GM12878 (cell line): ENCODE results near the gene TNRC6C. TPM values are rescaled to one million over a fixed set of nuclear protein-coding genes. Genes with fewer than 3 reads are reported as not detected.

Source experiments
- ATAC-seq: fragments of 200-7000 bp; cut with Tn5 transposase; 3 replicates; pipeline ENCODE4 v1.9.1; 2020; ENCODE audit warnings: mild to moderate bottlenecking, moderate library complexity
- BruUV-seq: library from RNA; stranded (reverse); fragments of 400-500 nt; replicated peaks from 2 replicates; lab custom pipeline; 2021; lab: Mats Ljungman, UMichigan
- CTCF ChIA-PET: fragments of 300-600 bp; sonication (Branson Sonifier 250); formaldehyde crosslinking; extraction: SDS; loops from one replicate; lab custom pipeline; 2021; ENCODE audit warnings: inconsistent platforms; lab: Yijun Ruan, JAX
- POLR2A ChIA-PET: fragments of 350-600 bp; formaldehyde crosslinking; extraction: SDS; loops from one replicate; lab custom pipeline; 2021; ENCODE audit warnings: inconsistent platforms; lab: Charles Lee
- RAD21 ChIA-PET: fragments of 300-600 bp; sonication (Branson Sonifier 250); formaldehyde crosslinking; loops from one replicate; lab custom pipeline; 2023; ENCODE audit warnings: antibody characterized with exemption; ENCODE audit not compliant: unreplicated experiment; lab: Charles Lee
- SMC1A ChIA-PET: fragments of 300-600 bp; sonication (Branson Sonifier 250); formaldehyde crosslinking; loops from one replicate; lab custom pipeline; 2023; ENCODE audit not compliant: unreplicated experiment, uncharacterized antibody; lab: Charles Lee
- DNase-seq: peaks from one replicate; pipeline ENCODE4 v3.0.0-alpha.2; 2011; ENCODE audit warnings: low read depth, low spot score
- FAIRE-seq: peaks from 3 replicates; lab custom pipeline; 2011; peaks lifted over from hg19 to GRCh38; lab: Jason Lieb, UNC
- H2AFZ ChIP-seq: 2 replicates; pipeline ENCODE4 v1.6.0; 2011; ENCODE audit warnings: low read depth, low read length, control low read depth; ENCODE audit not compliant: control insufficient read depth
- H3K27ac ChIP-seq: 2 replicates; pipeline ENCODE4 v1.5.1; 2011; ENCODE audit warnings: control low read depth; ENCODE audit not compliant: control insufficient read depth, insufficient read depth
- H3K27me3 ChIP-seq, 2 experiments: replicated peaks in 1 of 2; 2 replicates each; pipeline versions ENCODE4 v1.6.0 to v1.6.1; 2011; ENCODE audit warnings: low read length in 1 of 2; ENCODE audit not compliant: control insufficient read depth in 2 of 2, insufficient read depth in 2 of 2
- H3K36me3 ChIP-seq, 2 experiments: 2 replicates each; pipeline ENCODE4 v1.5.1; 2011; ENCODE audit warnings: low read length in 1 of 2; ENCODE audit not compliant: control insufficient read depth in 2 of 2, insufficient read depth in 2 of 2
- H3K4me1 ChIP-seq: 2 replicates; pipeline ENCODE4 v1.6.1; 2011; ENCODE audit warnings: mild to moderate bottlenecking, low read length, moderate library complexity, mixed read lengths; ENCODE audit not compliant: control insufficient read depth, insufficient read depth
- H3K4me2 ChIP-seq: 2 replicates; pipeline ENCODE4 v1.6.0; 2011; ENCODE audit warnings: control low read depth; ENCODE audit not compliant: control insufficient read depth, insufficient read depth
- H3K4me3 ChIP-seq: fragments of 200-600 bp; sonication (generic); 2 replicates; pipeline ENCODE4 v1.5.1; 2016
- H3K79me2 ChIP-seq: 2 replicates; pipeline ENCODE4 v1.6.0; 2011; ENCODE audit warnings: low read length; ENCODE audit not compliant: control insufficient read depth, insufficient read depth
- H3K9ac ChIP-seq: 2 replicates; pipeline ENCODE4 v1.8.0; 2011; ENCODE audit warnings: low read length, control low read depth, mixed read lengths; ENCODE audit not compliant: control insufficient read depth, insufficient read depth
- H3K9me3 ChIP-seq: replicated peaks from 3 replicates; pipeline ENCODE4 v1.5.1; 2011; ENCODE audit warnings: mild to moderate bottlenecking, low read length; ENCODE audit not compliant: control insufficient read depth, insufficient read depth
- H4K20me1 ChIP-seq: 2 replicates; pipeline ENCODE4 v1.6.0; 2011; ENCODE audit not compliant: control insufficient read depth, insufficient read depth
- CUX1 ChIP-seq: IDR thresholded peaks from 2 replicates; pipeline ENCODE4 v1.6.1; 2012; ENCODE audit warnings: improper control_type of control experiment, low read depth, low read length; ENCODE audit not compliant: insufficient replicate concordance
- ESRRA ChIP-seq: IDR thresholded peaks from 2 replicates; pipeline ENCODE4 v1.6.1; 2012; ENCODE audit warnings: mild to moderate bottlenecking, low read length, improper control_type of control experiment
- HCFC1 ChIP-seq: fragments of 150-350 bp; IDR thresholded peaks from 2 replicates; pipeline ENCODE4 v1.6.1; 2014; ENCODE audit warnings: low read length
- MTA3 ChIP-seq: IDR thresholded peaks from 2 replicates; pipeline ENCODE4 v1.6.1; 2012; ENCODE audit warnings: low read length, inconsistent platforms, borderline replicate concordance
- POLR2AphosphoS2 ChIP-seq: IDR thresholded peaks from 2 replicates; pipeline ENCODE4 v1.6.1; 2011; ENCODE audit warnings: low read depth, mild to moderate bottlenecking, low read length, improper control_type of control experiment, moderate library complexity
- POLR2AphosphoS5 ChIP-seq: IDR thresholded peaks from 2 replicates; pipeline ENCODE4 v1.6.1; 2011; ENCODE audit warnings: mild to moderate bottlenecking, low read length, inconsistent platforms
- SMAD5 ChIP-seq: IDR thresholded peaks from 2 replicates; pipeline ENCODE4 v1.6.1; 2016; ENCODE audit warnings: antibody characterized with exemption, low read depth
- ZNF274 ChIP-seq: IDR thresholded peaks from one replicate; pipeline ENCODE4 v1.8.0; 2011; ENCODE audit not compliant: insufficient read length, insufficient read depth
- WGBS: methylation state at CpG from one replicate; pipeline ENCODE4 v1.1.6; 2016; ENCODE audit warnings: low lambda C conversion rate; ENCODE audit not compliant: insufficient replicate concordance, insufficient coverage; ENCODE audit errors: missing lambda C conversion rate; 5-methylcytosine and 5-hydroxymethylcytosine counted together
- in situ Hi-C: fragments of 300-500 bp; cut with MboI; formaldehyde crosslinking; loops from 9 replicates; pipeline ENCODE4 v1.14.3; 2018; ENCODE audit warnings: mixed read lengths
- intact Hi-C: fragments of 100-400 bp; cut with micrococcal nuclease; formaldehyde crosslinking; loops from one replicate; pipeline ENCODE4 v1.14.2; 2022; ENCODE audit not compliant: unreplicated experiment
- polyA plus RNA-seq, 11 experiments: library from polyadenylated mRNA; depleted of rRNA in 4 of 11; unstranded in 6 of 11; stranded (reverse) in 5 of 11; fragments of >200 nt; fragmentation: Nextera tagmentation in 4 of 11; fragmentation: Illumina TruSeq in 1 of 11; extraction: Ambion mirVana in 4 of 11; extraction: Trizol in 1 of 11; gene quantifications; 1 replicate in 1 of 11; 2 replicates in 10 of 11; pipeline versions ENCODE4 v1.2.1 to v1.2.3, GENCODE V29; 2011 to 2016; ENCODE audit warnings: inconsistent platforms in 2 of 11, missing spikeins in 2 of 11, low read depth in 1 of 11
- total RNA-seq, 4 experiments: library from RNA; depleted of rRNA in 3 of 4; stranded (reverse); fragments of >200 nt in 3 of 4; fragmentation: Illumina TruSeq in 1 of 4; extraction: Trizol in 1 of 4; gene quantifications; 2 replicates each; pipeline versions ENCODE4 v1.2.1 to v1.2.3, GENCODE V29; 2013 to 2021

Gene TNRC6C
- total and polyA plus RNA-seq, 10 of the 15 experiments (the other 5 are each of a cell fraction or from before 2014, with no cell fraction given) = 0.40 to 6.1 (median 0.96) TPM

DNA sequence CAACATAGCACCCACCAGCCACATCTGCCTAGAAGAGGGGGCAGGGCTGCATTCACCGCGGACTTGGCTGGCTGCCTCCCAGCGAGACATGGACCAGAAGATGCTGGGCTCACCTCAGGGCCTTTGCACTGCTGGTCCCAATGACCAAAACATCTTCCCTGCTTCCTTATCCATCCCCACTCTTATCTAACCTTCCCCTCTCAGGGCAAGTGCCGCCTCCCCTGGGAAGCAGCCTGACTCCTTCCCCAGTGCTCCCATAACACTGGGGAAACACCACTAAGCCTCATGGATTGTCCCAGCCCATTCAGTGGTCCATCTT lies 164.4 kb downstream of the TNRC6C start:
- H3K79me2 ChIP-seq = peaks cover 72% of the 10 kb centered on the region
- no peak overlapping the region for H3K27ac ChIP-seq

More for the DNA sequence above, 164.4 kb downstream of the TNRC6C start:
- H3K4me1 ChIP-seq = peaks cover 61% of the 10 kb centered on the region
- BruUV-seq = no TSS peak
- no peak overlapping the region for H2AFZ ChIP-seq
- peak overlapping the region; percentile 70; the same call in 1 of the 2 replicates for H3K4me3 ChIP-seq
- in situ Hi-C loops = no loop called here
- ChIA-PET POLR2A (interaction anchor here (0.6 kb wide), 1 partner anchor 84 kb away, joined by 7 read pairs; no protein-coding TSS in a partner anchor), CTCF (interaction anchor here (2.1 to 12.7 kb wide), 2 partner anchors 14 to 52 kb away, joined by 5 to 100 read pairs; no protein-coding TSS in a partner anchor), RAD21 (interaction anchor here (1.2 to 1.8 kb wide), 2 partner anchors 11 to 103 kb away, joined by 5 to 6 read pairs; no protein-coding TSS in a partner anchor), SMC1A (interaction anchor here (0.6 to 1.2 kb wide), 2 partner anchors 54 to 648 kb away, joined by 3 read pairs; no protein-coding TSS in a partner anchor)
- H3K4me2 ChIP-seq = peak overlapping the region; percentile 93
- intact Hi-C loops = no loop called here
- peaks cover 14 to 19% of the 10 kb centered on the region in 2 experiments for H3K36me3 ChIP-seq
- no peak for TF ChIP-seq HCFC1
- no peak for TF ChIP-seq SMAD5
- no peak for TF ChIP-seq POLR2AphosphoS2
- no peak for TF ChIP-seq CUX1
- no peak for TF ChIP-seq POLR2AphosphoS5
- no peak for TF ChIP-seq ESRRA
- no peak for TF ChIP-seq MTA3
- no peak for TF ChIP-seq ZNF274
- H3K27me3 ChIP-seq = no peaks in the 10 kb centered on the region
- DNase-seq (no peak), ATAC-seq (no peak), FAIRE-seq (peak; percentile 57)
- no peaks in the 10 kb centered on the region for H4K20me1 ChIP-seq
- peak overlapping the region; percentile 27; the same call in 1 of the 2 replicates for H3K9ac ChIP-seq
- no peaks in the 10 kb centered on the region for H3K9me3 ChIP-seq
- WGBS = 98% methylated on average over 4 of the region's 4 CpGs
